ENCODE measurements around the gene SIRT6. TPM values are rescaled to one million over a fixed set of nuclear protein-coding genes. Genes with fewer than 3 reads are reported as not detected.
A peak's percentile ranks its signal among the peaks of the same experiment; 100 is the strongest.

The SIRT6 gene
- total and polyA plus RNA-seq, 9 of the 15 experiments (the other 6 are each of a cell fraction or from before 2014, with no cell fraction given), result 1.4 to 41.1 (median 10.2) TPM

GRCh38 chr19:4130744-4131438 lies 51.5 kb downstream of the SIRT6 start (continued):
- no peak for TF ChIP-seq ZBTB11 (CRISPR knock-in tag; IDR thresholded peaks at IDR 0.05)
- TF ChIP-seq CBX5 (IDR thresholded peaks at IDR 0.05; ENCODE audit: borderline replicate concordance, low read depth), result no peak
- TF ChIP-seq ZNF274 (IDR thresholded peaks at IDR 0.05; ENCODE audit: borderline replicate concordance, low read depth, low read length), result peak; percentile 56; the same call in 1 of the 2 replicates
- TF ChIP-seq RAD51 (IDR thresholded peaks at IDR 0.05; ENCODE audit: borderline replicate concordance, low read depth), result peak; percentile 87
- peak; percentile 72 for TF ChIP-seq PHB2 (IDR thresholded peaks at IDR 0.05; ENCODE audit: low read depth)
- peak; percentile 81 for TF ChIP-seq NFIC (IDR thresholded peaks at IDR 0.05)
- TF ChIP-seq MAFG (tag; conservative IDR thresholded peaks at IDR 0.05), result peak; percentile 94
- TF ChIP-seq ZHX1 (conservative IDR thresholded peaks at IDR 0.05; ENCODE audit: low read length), result no peak
- peak; percentile 42 to 79; a peak in 3 of 4 replicates for TF ChIP-seq ARNT (IDR thresholded peaks at IDR 0.05)
- TF ChIP-seq CBFB (CRISPR knock-in tag; IDR thresholded peaks at IDR 0.05), result no peak
- no peak for TF ChIP-seq SNIP1 (IDR thresholded peaks at IDR 0.05; ENCODE audit: low read depth)
- TF ChIP-seq EGR1 (conservative IDR thresholded peaks at IDR 0.05), result peak; percentile 61
- peak; percentile 91 for TF ChIP-seq NCOR1 (IDR thresholded peaks at IDR 0.05)
- TF ChIP-seq ATF4 (CRISPR knock-in tag; IDR thresholded peaks at IDR 0.05), result 0 out of 2 replicates have a peak, but pooled peaks have one; percentile 24
- TF ChIP-seq MXI1 (IDR thresholded peaks at IDR 0.05; ENCODE audit: low read depth, low read length), result 0 out of 2 replicates have a peak, but pooled peaks have one; percentile 8
- TF ChIP-seq TAF9B (IDR thresholded peaks at IDR 0.05; ENCODE audit: partially characterized antibody), result no peak
- peak; percentile 92 for TF ChIP-seq C11orf30 (IDR thresholded peaks at IDR 0.05; ENCODE audit: low read depth)
- no peak for TF ChIP-seq RAD21 (CRISPR knock-in tag; conservative IDR thresholded peaks at IDR 0.05 in 1 of 2, IDR thresholded peaks at IDR 0.05 in 1 of 2)
- peak; percentile 80 for TF ChIP-seq LEF1 (IDR thresholded peaks at IDR 0.05)
- peak; percentile 96 to 97 for TF ChIP-seq KDM1A (IDR thresholded peaks at IDR 0.05)
- peak; percentile 60 to 71; a peak in 3 of 4 replicates for TF ChIP-seq TRIM24 (IDR thresholded peaks at IDR 0.05)
- peak; percentile 89 for TF ChIP-seq MAFK (IDR thresholded peaks at IDR 0.05; ENCODE audit: low read length)
- 0 out of 2 replicates have a peak, but pooled peaks have one; percentile 72 for TF ChIP-seq ZNF583 (CRISPR knock-in tag; IDR thresholded peaks at IDR 0.05)
- TF ChIP-seq PTTG1 (tag; IDR thresholded peaks at IDR 0.05; ENCODE audit: low read depth), result no peak

All from K562 (cell line).